Testis (tissue), 2 donors: ENCODE data around the gene STAT3.

Source experiments
- POLR2A ChIP-seq: fragments of 450-650 bp; IDR thresholded peaks from one replicate; pipeline ENCODE4 v1.6.1; 2017; ENCODE audit warnings: antibody characterized with exemption, mild to moderate bottlenecking, moderate library complexity
- TF ChIP-seq, protein P1 (sequence below), 3 experiments: fragments of 450-650 bp in 2 of 3; fragments of 200-600 bp in 1 of 3; sonication (generic) in 1 of 3; IDR thresholded peaks; one replicate each; pipeline ENCODE4 v1.5.1; 2016 to 2019; ENCODE audit warnings: antibody characterized with exemption in 3 of 3, mild to moderate bottlenecking in 2 of 3, moderate library complexity in 1 of 3

DNA sequence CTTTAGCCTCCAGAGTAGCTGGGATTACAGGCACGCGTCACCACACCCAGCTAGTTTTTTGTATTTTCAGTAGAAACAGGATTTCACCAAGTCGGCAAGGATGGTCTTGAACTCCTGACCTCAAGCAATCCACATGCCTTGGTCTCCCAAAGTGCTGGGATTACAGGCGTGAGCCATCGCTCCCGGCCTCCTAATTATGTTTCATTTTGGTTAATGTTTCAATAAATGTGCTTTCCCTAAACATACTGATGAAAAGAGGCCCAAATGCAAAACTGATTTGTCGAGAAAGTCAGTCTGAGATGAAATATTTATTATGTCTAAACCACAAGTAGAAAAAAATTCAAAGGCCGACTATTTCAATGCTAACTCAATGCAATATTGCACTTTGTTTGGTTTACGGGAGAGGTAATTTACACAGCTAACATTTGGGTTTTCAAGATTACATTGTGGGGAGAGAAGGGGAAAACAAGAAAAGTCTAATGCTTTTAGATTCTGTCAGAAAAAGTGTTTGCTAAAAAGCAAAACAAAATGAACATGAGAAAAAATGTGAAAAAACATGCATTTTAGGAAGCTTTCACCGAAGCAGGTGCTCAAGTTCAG is 9.8 kb downstream of the STAT3 start:
- no peak for TF ChIP-seq POLR2A
- TF ChIP-seq, protein P1, sequence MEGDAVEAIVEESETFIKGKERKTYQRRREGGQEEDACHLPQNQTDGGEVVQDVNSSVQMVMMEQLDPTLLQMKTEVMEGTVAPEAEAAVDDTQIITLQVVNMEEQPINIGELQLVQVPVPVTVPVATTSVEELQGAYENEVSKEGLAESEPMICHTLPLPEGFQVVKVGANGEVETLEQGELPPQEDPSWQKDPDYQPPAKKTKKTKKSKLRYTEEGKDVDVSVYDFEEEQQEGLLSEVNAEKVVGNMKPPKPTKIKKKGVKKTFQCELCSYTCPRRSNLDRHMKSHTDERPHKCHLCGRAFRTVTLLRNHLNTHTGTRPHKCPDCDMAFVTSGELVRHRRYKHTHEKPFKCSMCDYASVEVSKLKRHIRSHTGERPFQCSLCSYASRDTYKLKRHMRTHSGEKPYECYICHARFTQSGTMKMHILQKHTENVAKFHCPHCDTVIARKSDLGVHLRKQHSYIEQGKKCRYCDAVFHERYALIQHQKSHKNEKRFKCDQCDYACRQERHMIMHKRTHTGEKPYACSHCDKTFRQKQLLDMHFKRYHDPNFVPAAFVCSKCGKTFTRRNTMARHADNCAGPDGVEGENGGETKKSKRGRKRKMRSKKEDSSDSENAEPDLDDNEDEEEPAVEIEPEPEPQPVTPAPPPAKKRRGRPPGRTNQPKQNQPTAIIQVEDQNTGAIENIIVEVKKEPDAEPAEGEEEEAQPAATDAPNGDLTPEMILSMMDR (IDR thresholded peaks at IDR 0.05), result no peak
